ENCODE data around the gene RBMS2.

The RBMS2 gene

DNA sequence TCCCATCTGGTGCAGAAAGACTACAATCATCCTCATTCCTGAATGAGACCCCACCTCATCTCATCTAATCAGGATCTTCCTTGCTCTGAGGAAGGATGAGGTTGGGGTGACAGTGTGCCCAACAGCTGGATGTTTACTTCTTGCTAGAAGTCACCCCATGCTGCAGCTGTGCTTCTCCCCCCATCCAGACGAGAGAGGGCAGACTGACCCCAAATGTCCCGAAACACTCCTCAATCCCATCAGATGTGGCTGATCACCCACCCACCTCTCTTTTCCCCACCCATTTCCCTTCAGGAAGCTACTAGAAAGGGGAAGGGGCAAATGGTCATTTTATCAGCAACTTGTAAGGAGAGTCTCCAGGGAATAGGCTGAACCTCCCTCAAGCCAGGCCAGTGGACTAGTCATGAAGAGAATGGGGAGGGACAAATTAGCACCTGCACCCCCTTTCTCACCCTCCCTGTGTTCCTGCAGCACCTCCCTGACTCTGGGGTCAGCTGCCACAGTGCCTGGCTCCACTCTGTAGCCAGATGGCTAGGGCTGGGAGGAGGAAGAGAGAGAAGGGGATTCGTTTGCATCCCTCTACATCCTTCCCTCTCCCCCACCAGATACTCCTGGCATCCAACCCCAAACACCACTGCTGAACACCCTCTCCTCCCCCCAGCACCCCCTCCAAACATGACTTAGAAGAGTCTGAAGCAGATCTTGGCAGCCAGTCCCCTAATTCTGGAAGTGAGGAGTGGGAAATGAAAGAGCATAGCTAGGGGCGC lies 111.3 kb downstream of the RBMS2 start:
- Histone ChIP-seq H3F3A (ENCODE audit: insufficient read depth, low read length) (0 out of 2 replicates have a peak, but pooled peaks cover 11% of the 10 kb centered on the region), H3K9ac (ENCODE audit: low read length) (peak overlapping the region; percentile 86; the same call in 1 of the 2 replicates), H2AFZ (ENCODE audit: low read length) (no peak overlapping the region), H3K9me2 (ENCODE audit: low read depth, low read length) (no peaks in the 10 kb centered on the region), H3K27me3 (ENCODE audit: insufficient read depth, low read length) (no peaks in the 10 kb centered on the region), H3K36me3 (ENCODE audit: insufficient read depth, low read length) (peaks cover 9% of the 10 kb centered on the region), H3K79me2 (ENCODE audit: insufficient read depth, low read length) (peaks cover 21% of the 10 kb centered on the region), H3K27ac (ENCODE audit: low read depth, low read length, poor library complexity, severe bottlenecking) (peak overlapping the region; percentile 80), H3K9me3 (ENCODE audit: low read length) (no peaks in the 10 kb centered on the region), H3K4me1 (ENCODE audit: insufficient read depth, low read length, severe bottlenecking) (peaks cover 69% of the 10 kb centered on the region), H3K4me2 (ENCODE audit: low read length) (peak overlapping the region; percentile 96), H3K4me3 (ENCODE audit: low read depth, low read length, poor library complexity, severe bottlenecking) (peak overlapping the region; percentile 83), H4K20me1 (ENCODE audit: insufficient read depth, low read length) (no peaks in the 10 kb centered on the region)
- no peak for TF ChIP-seq EZH2 (IDR thresholded peaks at IDR 0.05; ENCODE audit: borderline replicate concordance, low read length)
- TF ChIP-seq, protein P1, sequence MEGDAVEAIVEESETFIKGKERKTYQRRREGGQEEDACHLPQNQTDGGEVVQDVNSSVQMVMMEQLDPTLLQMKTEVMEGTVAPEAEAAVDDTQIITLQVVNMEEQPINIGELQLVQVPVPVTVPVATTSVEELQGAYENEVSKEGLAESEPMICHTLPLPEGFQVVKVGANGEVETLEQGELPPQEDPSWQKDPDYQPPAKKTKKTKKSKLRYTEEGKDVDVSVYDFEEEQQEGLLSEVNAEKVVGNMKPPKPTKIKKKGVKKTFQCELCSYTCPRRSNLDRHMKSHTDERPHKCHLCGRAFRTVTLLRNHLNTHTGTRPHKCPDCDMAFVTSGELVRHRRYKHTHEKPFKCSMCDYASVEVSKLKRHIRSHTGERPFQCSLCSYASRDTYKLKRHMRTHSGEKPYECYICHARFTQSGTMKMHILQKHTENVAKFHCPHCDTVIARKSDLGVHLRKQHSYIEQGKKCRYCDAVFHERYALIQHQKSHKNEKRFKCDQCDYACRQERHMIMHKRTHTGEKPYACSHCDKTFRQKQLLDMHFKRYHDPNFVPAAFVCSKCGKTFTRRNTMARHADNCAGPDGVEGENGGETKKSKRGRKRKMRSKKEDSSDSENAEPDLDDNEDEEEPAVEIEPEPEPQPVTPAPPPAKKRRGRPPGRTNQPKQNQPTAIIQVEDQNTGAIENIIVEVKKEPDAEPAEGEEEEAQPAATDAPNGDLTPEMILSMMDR (IDR thresholded peaks at IDR 0.05; ENCODE audit: low read length), result no peak

GRCh38 chr12:56633468-56634241 lies 112.0 kb downstream of the RBMS2 start:
- TF ChIP-seq, protein P1 (IDR thresholded peaks at IDR 0.05; ENCODE audit: low read length), result no peak
- no peak for TF ChIP-seq EZH2 (IDR thresholded peaks at IDR 0.05; ENCODE audit: borderline replicate concordance, low read length)
- Histone ChIP-seq H2AFZ (ENCODE audit: low read length) (no peak overlapping the region), H3K4me3 (ENCODE audit: low read depth, low read length, poor library complexity, severe bottlenecking) (peak overlapping the region; percentile 83), H3K9me2 (ENCODE audit: low read depth, low read length) (no peaks in the 10 kb centered on the region), H3K9me3 (ENCODE audit: low read length) (no peaks in the 10 kb centered on the region), H3K4me2 (ENCODE audit: low read length) (peak overlapping the region; percentile 96), H3K4me1 (ENCODE audit: insufficient read depth, low read length, severe bottlenecking) (peaks cover 61% of the 10 kb centered on the region), H3F3A (ENCODE audit: insufficient read depth, low read length) (0 out of 2 replicates have a peak, but pooled peaks cover 15% of the 10 kb centered on the region), H3K36me3 (ENCODE audit: insufficient read depth, low read length) (peaks cover 17% of the 10 kb centered on the region), H3K9ac (ENCODE audit: low read length) (peak overlapping the region; percentile 86), H3K79me2 (ENCODE audit: insufficient read depth, low read length) (peaks cover 13% of the 10 kb centered on the region), H3K27me3 (ENCODE audit: insufficient read depth, low read length) (no peaks in the 10 kb centered on the region), H4K20me1 (ENCODE audit: insufficient read depth, low read length) (no peaks in the 10 kb centered on the region), H3K27ac (ENCODE audit: low read depth, low read length, poor library complexity, severe bottlenecking) (peak overlapping the region; percentile 80)

DNA sequence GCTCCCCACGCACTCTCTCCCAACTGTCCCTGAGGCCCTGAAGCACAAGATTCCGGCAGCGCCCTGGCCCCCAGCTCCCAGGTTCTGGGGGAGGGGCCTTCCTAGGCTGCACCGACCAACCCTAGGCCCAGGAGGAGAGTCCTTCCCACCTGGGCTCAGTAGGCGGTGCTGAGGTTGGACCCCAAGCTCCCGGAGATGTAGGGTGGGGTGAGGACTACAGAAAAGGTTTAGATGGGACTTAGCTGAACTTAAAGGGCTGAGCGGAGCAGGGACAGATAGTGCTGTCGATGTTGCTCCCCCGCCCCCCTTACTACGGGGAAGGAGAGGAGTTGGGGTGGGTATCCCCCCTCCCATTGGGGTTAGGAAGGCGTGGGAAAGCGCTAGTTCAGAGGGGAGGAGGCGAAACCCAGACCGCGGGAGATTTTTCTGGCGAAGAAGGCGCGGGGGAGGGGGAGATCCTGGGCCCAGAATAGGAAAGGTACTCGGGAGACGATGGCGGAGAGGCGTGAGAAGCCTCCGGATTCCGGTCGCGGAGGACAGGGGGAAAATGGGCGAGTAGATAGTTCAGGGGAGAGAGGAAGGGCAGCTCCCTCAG lies 112.7 kb downstream of the RBMS2 start:
- Histone ChIP-seq H2AFZ (ENCODE audit: low read length) (no peak overlapping the region), H3K79me2 (ENCODE audit: insufficient read depth, low read length) (peaks cover 6% of the 10 kb centered on the region)

More for the DNA sequence above, 112.7 kb downstream of the RBMS2 start:
- no peaks in the 10 kb centered on the region for H4K20me1 ChIP-seq (ENCODE audit: insufficient read depth, low read length)
- TF ChIP-seq, protein P1 (IDR thresholded peaks at IDR 0.05; ENCODE audit: low read length), result no peak
- TF ChIP-seq EZH2 (IDR thresholded peaks at IDR 0.05; ENCODE audit: borderline replicate concordance, low read length), result no peak
- peak overlapping the region; percentile 96 for H3K4me2 ChIP-seq (ENCODE audit: low read length)
- H3K4me3 ChIP-seq (ENCODE audit: low read depth, low read length, poor library complexity, severe bottlenecking), result peak overlapping the region; percentile 83
- peaks cover 59% of the 10 kb centered on the region for H3K4me1 ChIP-seq (ENCODE audit: insufficient read depth, low read length, severe bottlenecking)
- peak overlapping the region; percentile 86 for H3K9ac ChIP-seq (ENCODE audit: low read length)
- peak overlapping the region; percentile 80 for H3K27ac ChIP-seq (ENCODE audit: low read depth, low read length, poor library complexity, severe bottlenecking)
- H3K36me3 ChIP-seq (ENCODE audit: insufficient read depth, low read length), result peaks cover 24% of the 10 kb centered on the region
- 0 out of 2 replicates have a peak, but pooled peaks cover 15% of the 10 kb centered on the region for H3F3A ChIP-seq (ENCODE audit: insufficient read depth, low read length)
- no peaks in the 10 kb centered on the region for H3K27me3 ChIP-seq (ENCODE audit: insufficient read depth, low read length)
- no peaks in the 10 kb centered on the region for H3K9me3 ChIP-seq (ENCODE audit: low read length)
- H3K9me2 ChIP-seq (ENCODE audit: low read depth, low read length), result no peaks in the 10 kb centered on the region
